H1 (cell line): ENCODE results near the gene COL26A1. TPM values are rescaled to one million over a fixed set of nuclear protein-coding genes. Genes with fewer than 3 reads are reported as not detected.
A peak's percentile ranks its signal among the peaks of the same experiment; 100 is the strongest.

Experiments
- CTCF ChIA-PET: fragments of 300-600 bp; sonication (Branson Sonifier 250); formaldehyde crosslinking; loops from one replicate; lab custom pipeline; 2021; ENCODE audit not compliant: partially characterized antibody; lab: Charles Lee
- POLR2A ChIA-PET: fragments of 300-600 bp; sonication (Branson Sonifier 250); formaldehyde crosslinking; loops from one replicate; lab custom pipeline; 2021; ENCODE audit warnings: inconsistent platforms; ENCODE audit not compliant: partially characterized antibody; lab: Charles Lee
- DNase-seq, 2 experiments: peaks; one replicate each; pipeline versions ENCODE4 v3.0.0 to v3.0.0-alpha.2; 2010 to 2022; ENCODE audit warnings: low spot score in 2 of 2, low read depth in 1 of 2, mixed read lengths in 1 of 2
- FAIRE-seq: peaks from 2 replicates; lab custom pipeline; 2011; peaks lifted over from hg19 to GRCh38; lab: Jason Lieb, UNC
- H2AFZ ChIP-seq: 2 replicates; pipeline ENCODE4 v1.8.1; 2012; ENCODE audit warnings: low read length, inconsistent platforms
- H2AK5ac ChIP-seq: 2 replicates; pipeline ENCODE4 v1.6.1; 2013; ENCODE audit warnings: low read depth, low read length
- H2BK120ac ChIP-seq: replicated peaks from 2 replicates; pipeline ENCODE3; 2013; ENCODE audit warnings: low read depth, low read length, inconsistent platforms
- H2BK12ac ChIP-seq: 2 replicates; pipeline ENCODE4 v1.6.1; 2013; ENCODE audit warnings: low read depth, low read length
- H2BK15ac ChIP-seq: 2 replicates; pipeline ENCODE4 v1.6.1; 2013; ENCODE audit warnings: low read length
- H2BK20ac ChIP-seq: 2 replicates; pipeline ENCODE4 v1.6.1; 2013; ENCODE audit warnings: low read length
- H2BK5ac ChIP-seq: 2 replicates; pipeline ENCODE4 v1.6.1; 2013; ENCODE audit warnings: low read depth, low read length
- H3K14ac ChIP-seq: 2 replicates; pipeline ENCODE4 v1.6.1; 2013; ENCODE audit warnings: inconsistent platforms; ENCODE audit not compliant: insufficient read length
- H3K18ac ChIP-seq: 2 replicates; pipeline ENCODE4 v1.6.1; 2013; ENCODE audit warnings: low read length; ENCODE audit errors: extremely low read depth
- H3K23ac ChIP-seq: 2 replicates; pipeline ENCODE4 v1.6.1; 2013; ENCODE audit warnings: inconsistent platforms; ENCODE audit not compliant: insufficient read length
- H3K23me2 ChIP-seq: 2 replicates; pipeline ENCODE4 v1.6.1; 2013; ENCODE audit warnings: low read depth, low read length
- H3K27ac ChIP-seq: 2 replicates; pipeline ENCODE4 v1.6.1; 2011; ENCODE audit warnings: low read depth, low read length, inconsistent platforms
- H3K27me3 ChIP-seq, 4 experiments: replicated peaks in 1 of 4; 1 replicate in 1 of 4; 2 replicates in 3 of 4; pipeline versions ENCODE4 v1.6.1 to v1.8.1; 2011 to 2013; ENCODE audit warnings: low read length in 3 of 4, mild to moderate bottlenecking in 3 of 4, inconsistent platforms in 2 of 4, mixed read lengths in 2 of 4, moderate library complexity in 1 of 4; ENCODE audit not compliant: control insufficient read depth in 3 of 4, insufficient read depth in 3 of 4; ENCODE audit errors: extremely low read depth in 1 of 4
- H3K36me3 ChIP-seq, 4 experiments: 2 replicates each; pipeline versions ENCODE4 v1.6.1 to v1.8.1; 2011 to 2013; ENCODE audit warnings: mild to moderate bottlenecking in 4 of 4, low read length in 3 of 4, moderate library complexity in 2 of 4, control low read depth in 1 of 4, inconsistent platforms in 1 of 4; ENCODE audit not compliant: insufficient read depth in 4 of 4, control insufficient read depth in 2 of 4
- H3K4ac ChIP-seq: replicated peaks from 2 replicates; pipeline ENCODE3; 2013; ENCODE audit warnings: low read length, low read depth, mixed read lengths, inconsistent platforms; ENCODE audit not compliant: insufficient read length
- H3K4me1 ChIP-seq, 4 experiments: replicated peaks in 1 of 4; 1 replicate in 1 of 4; 2 replicates in 3 of 4; pipeline versions ENCODE4 v1.6.1 to v1.8.1; 2011 to 2013; ENCODE audit warnings: low read length in 3 of 4, inconsistent platforms in 2 of 4, mixed read lengths in 1 of 4; ENCODE audit not compliant: insufficient read depth in 4 of 4, control insufficient read depth in 3 of 4
- H3K4me2 ChIP-seq, 2 experiments: 2 replicates each; pipeline versions ENCODE4 v1.6.1 to v1.8.1; 2011 to 2013; ENCODE audit warnings: low read depth in 2 of 2, low read length in 2 of 2, control low read depth in 1 of 2, inconsistent platforms in 1 of 2, mild to moderate bottlenecking in 1 of 2; ENCODE audit not compliant: insufficient read depth in 1 of 2
- H3K4me3 ChIP-seq, 4 experiments: fragments of 200-600, 300-600 bp in 1 of 4; sonication (generic), shearing (Covaris generic), sonication (Bioruptor Twin) in 1 of 4; 2 replicates each; pipeline versions ENCODE4 v1.5.1 to v1.8.1; 2011 to 2016; ENCODE audit warnings: low read length in 4 of 4, low read depth in 3 of 4, control low read depth in 2 of 4, inconsistent platforms in 2 of 4, mild to moderate bottlenecking in 2 of 4, mixed read lengths in 1 of 4, moderate library complexity in 1 of 4; ENCODE audit not compliant: insufficient read depth in 2 of 4; ENCODE audit errors: extremely low read depth in 1 of 4
- H3K56ac ChIP-seq: replicated peaks from 2 replicates; pipeline ENCODE3; 2013; ENCODE audit warnings: low read depth, mild to moderate bottlenecking, mixed read lengths, low read length, inconsistent platforms; ENCODE audit not compliant: insufficient read length
- H3K79me1 ChIP-seq: 2 replicates; pipeline ENCODE4 v1.6.1; 2013; ENCODE audit warnings: low read depth, low read length, control low read depth
- H3K79me2 ChIP-seq, 2 experiments: 2 replicates each; pipeline versions ENCODE4 v1.6.1 to v1.8.1; 2012 to 2013; ENCODE audit warnings: low read length in 2 of 2, mild to moderate bottlenecking in 2 of 2, inconsistent platforms in 1 of 2; ENCODE audit not compliant: insufficient read depth in 2 of 2, control insufficient read depth in 1 of 2
- H3K9ac ChIP-seq, 4 experiments: replicated peaks in 1 of 4; 1 replicate in 1 of 4; 2 replicates in 3 of 4; pipeline versions ENCODE4 v1.6.1 to v1.8.1; 2011 to 2013; ENCODE audit warnings: low read depth in 3 of 4, low read length in 3 of 4, control low read depth in 2 of 4, mild to moderate bottlenecking in 2 of 4, moderate library complexity in 2 of 4, inconsistent platforms in 1 of 4; ENCODE audit errors: extremely low read depth in 1 of 4
- H3K9me3 ChIP-seq, 2 experiments: 2 replicates each; pipeline versions ENCODE4 v1.6.1 to v1.8.1; 2012 to 2013; ENCODE audit warnings: mild to moderate bottlenecking in 2 of 2, moderate library complexity in 2 of 2, control low read depth in 1 of 2, inconsistent platforms in 1 of 2, low read depth in 1 of 2, low read length in 1 of 2, mixed read lengths in 1 of 2; ENCODE audit not compliant: insufficient read depth in 2 of 2
- H4K20me1 ChIP-seq, 2 experiments: replicated peaks in 1 of 2; 2 replicates each; pipeline versions ENCODE3 to v1.8.1; 2011 to 2013; ENCODE audit warnings: inconsistent platforms in 2 of 2, low read length in 2 of 2, mild to moderate bottlenecking in 1 of 2; ENCODE audit not compliant: insufficient read depth in 2 of 2, control insufficient read depth in 1 of 2
- H4K5ac ChIP-seq: 2 replicates; pipeline ENCODE4 v1.6.1; 2013; ENCODE audit warnings: low read length, low read depth, mixed read lengths, inconsistent platforms; ENCODE audit not compliant: insufficient read length
- H4K8ac ChIP-seq: 2 replicates; pipeline ENCODE4 v1.8.0; 2013; ENCODE audit warnings: mild to moderate bottlenecking, moderate library complexity, low read length, inconsistent platforms; ENCODE audit not compliant: insufficient read depth; ENCODE audit errors: extremely low read depth
- H4K91ac ChIP-seq: replicated peaks from 2 replicates; pipeline ENCODE3; 2013; ENCODE audit warnings: low read length, mixed read lengths, inconsistent platforms; ENCODE audit not compliant: insufficient read length
- CBX8 ChIP-seq: fragments of 300-800, 300-1000 bp; sonication (generic); IDR thresholded peaks from 2 replicates; pipeline ENCODE4 v1.7.1; 2016; ENCODE audit warnings: low read depth, low read length, borderline replicate concordance
- CTCF ChIP-seq, 3 experiments: IDR thresholded peaks; 1 replicate in 2 of 3; 2 replicates in 1 of 3; pipeline versions ENCODE4 v1.5.1 to v1.6.1; 2011; ENCODE audit warnings: low read length in 3 of 3, mild to moderate bottlenecking in 3 of 3, inconsistent platforms in 2 of 3, low read depth in 1 of 3, moderate library complexity in 1 of 3; ENCODE audit not compliant: insufficient read depth in 1 of 3; ENCODE audit errors: control extremely low read depth in 1 of 3
- HDAC2 ChIP-seq, 2 experiments: fragments of 300-600 bp in 1 of 2; sonication (generic) in 1 of 2; IDR thresholded peaks; 2 replicates each; pipeline ENCODE4 v1.6.1; 2011 to 2012; ENCODE audit warnings: low read depth in 2 of 2, low read length in 2 of 2, mild to moderate bottlenecking in 2 of 2, moderate library complexity in 2 of 2, borderline replicate concordance in 1 of 2, inconsistent platforms in 1 of 2
- NRF1 ChIP-seq: IDR thresholded peaks from 2 replicates; pipeline ENCODE4 v1.6.1; 2011; ENCODE audit warnings: mild to moderate bottlenecking, low read depth, low read length, improper control_type of control experiment
- RAD21 ChIP-seq, 2 experiments: IDR thresholded peaks in 1 of 2; conservative IDR thresholded peaks in 1 of 2; 2 replicates each; pipeline ENCODE4 v1.6.1; 2011; ENCODE audit warnings: low read depth in 2 of 2, low read length in 2 of 2, improper control_type of control experiment in 1 of 2, inconsistent platforms in 1 of 2, mild to moderate bottlenecking in 1 of 2, moderate library complexity in 1 of 2
- RNF2 ChIP-seq: fragments of 200-900, 300-1000 bp; sonication (generic); IDR thresholded peaks from 2 replicates; pipeline ENCODE4 v1.7.1; 2016; ENCODE audit warnings: borderline replicate concordance, low read depth, mild to moderate bottlenecking, antibody characterized with exemption, low read length; ENCODE audit not compliant: poor library complexity, severe bottlenecking; ENCODE audit errors: missing control alignments
- WGBS, 2 experiments: shearing (Covaris generic) in 1 of 2; methylation state at CpG; one replicate each; pipeline versions ENCODE4 v1.1.6 to v1.1.7; 2013 to 2015; ENCODE audit warnings: low lambda C conversion rate in 2 of 2, mixed read lengths in 2 of 2, inconsistent platforms in 1 of 2, low coverage in 1 of 2, missing lambda C conversion rate in 1 of 2; ENCODE audit not compliant: insufficient replicate concordance in 2 of 2, insufficient coverage in 1 of 2, insufficient read length in 1 of 2; ENCODE audit errors: extremely low coverage in 1 of 2, missing lambda C conversion rate in 1 of 2; 5-methylcytosine and 5-hydroxymethylcytosine counted together
- polyA plus RNA-seq, 7 experiments: library from polyadenylated mRNA; depleted of rRNA in 3 of 7; stranded (reverse) in 5 of 7; unstranded in 2 of 7; fragments of >200 nt in 5 of 7; fragments of 200-250 nt in 2 of 7; gene quantifications; 1 replicate in 5 of 7; 2 replicates in 1 of 7; 4 replicates in 1 of 7; pipeline versions ENCODE4 v1.2.1 to v1.2.3, GENCODE V29; 2011 to 2013; ENCODE audit warnings: missing spikeins in 2 of 7, mixed read lengths in 2 of 7
- total RNA-seq: library from RNA; stranded (reverse); fragmentation: NEBNext Ultra II Directional; extraction: Animal tissue kit (Norgen Biotek cat#: 25700); gene quantifications from 2 replicates; pipeline ENCODE4 v1.2.1, GENCODE V29; 2021

COL26A1 gene
- total and polyA plus RNA-seq, 2 of the 8 experiments (the other 6 are each of a cell fraction or from before 2014, with no cell fraction given) = 51.1 to 68.8 TPM

- Histone ChIP-seq H2BK12ac (peak overlapping the region; percentile 87; the same call in 1 of the 2 replicates), H3K56ac (no peak overlapping the region), H2BK120ac (peak overlapping the region; percentile 24), H4K20me1 (peaks cover 0 to 8% of the 10 kb centered on the region in 2 experiments), H3K23ac (no peak overlapping the region), H3K18ac (0 out of 2 replicates have a peak overlapping the region, but pooled peaks have one; percentile 29), H3K27ac (no peak overlapping the region), H2AFZ (no peak overlapping the region), H2BK15ac (peak overlapping the region; percentile 97), H3K4ac (peak overlapping the region; percentile 66), H2BK20ac (peak overlapping the region; percentile 95; the same call in 1 of the 2 replicates), H3K4me1 (peaks cover 4 to 9% (median 6%) of the 10 kb centered on the region in 4 experiments), H3K9me3 (peaks cover 8 to 13% of the 10 kb centered on the region in 2 experiments; a peak in 1 of 4 replicates), H2AK5ac (0 out of 2 replicates have a peak overlapping the region, but pooled peaks have one; percentile 42), H3K79me2 (peaks cover 0 to 11% of the 10 kb centered on the region in 2 experiments; a peak in 2 of 4 replicates), H3K14ac (no peak overlapping the region), H3K4me2 (peak overlapping the region in 1 of 2 experiments; percentile 35; a peak in 1 of 4 replicates), H4K5ac (peak overlapping the region; percentile 16), H3K36me3 (no peaks in the 10 kb centered on the region; a peak in 1 of 8 replicates), H3K27me3 (no peaks in the 10 kb centered on the region), H4K91ac (peak overlapping the region; percentile 57), H2BK5ac (no peak overlapping the region; the same call in none of the 2 replicates), H3K9ac (no peak overlapping the region; a peak in 1 of 7 replicates), H3K23me2 (no peaks in the 10 kb centered on the region), H4K8ac (no peak overlapping the region; the same call in 1 of the 2 replicates), H3K4me3 (no peak overlapping the region), H3K79me1 (peaks cover 7% of the 10 kb centered on the region)
- WGBS, 2 experiments = 31% methylated on average over 15 of the region's 16 CpGs; no CpG with 5 or more reads in 1 of the 2 experiments
- POLR2A ChIA-PET = interaction anchor here (0.7 to 3.5 kb wide), 11 partner anchors 9 to 103 kb away, joined by 3 to 18 read pairs (median 4); partner anchors contain the start of gene COL26A1
- DNase-seq = peak; percentile 83 to 95
- CTCF ChIA-PET = interaction anchor here (0.6 to 32.6 kb wide), 34 partner anchors 9 to 171 kb away, joined by 3 to 728 read pairs (median 4); partner anchors contain the start of genes COL26A1, FIS1 and IFT22
- peak; percentile 70 for FAIRE-seq
- TF ChIP-seq RNF2 = no peak
- no peak for TF ChIP-seq CBX8
- peak; percentile 88 to 99 (median 99) for TF ChIP-seq CTCF (IDR thresholded peaks at IDR 0.05; ENCODE audit: control extremely low read depth in 1 of 3, insufficient read depth in 1 of 3, low read depth in 1 of 3, low read length in 3 of 3)
- 0 out of 4 replicates have a peak, but pooled peaks of 1 of the 2 experiments have one; percentile 55 for TF ChIP-seq HDAC2 (IDR thresholded peaks at IDR 0.05; ENCODE audit: borderline replicate concordance in 1 of 2, low read depth in 2 of 2, low read length in 2 of 2)
- peak; percentile 78 to 89 for TF ChIP-seq RAD21 (IDR thresholded peaks at IDR 0.05 in 1 of 2, conservative IDR thresholded peaks at IDR 0.05 in 1 of 2; ENCODE audit: low read depth in 2 of 2, low read length in 2 of 2)
- TF ChIP-seq NRF1 = no peak
Observed at GRCh38 chr7:101410743-101411507, 48.2 kb downstream of the COL26A1 start.
